H9 (cell line): ENCODE data around the gene CCDC88C. TPM values are rescaled to one million over a fixed set of nuclear protein-coding genes. Genes with fewer than 3 reads are reported as not detected.

Experiments used
- DNase-seq: peaks from one replicate; pipeline ENCODE4 v3.0.0-alpha.2; 2017
- H2AFZ ChIP-seq: one replicate; pipeline ENCODE4 v1.6.1; 2013; ENCODE audit warnings: mild to moderate bottlenecking, low read length, control low read depth, moderate library complexity
- H2AK5ac ChIP-seq: 2 replicates; pipeline ENCODE4 v1.6.1; 2013; ENCODE audit warnings: low read length, control low read depth, mixed read lengths; ENCODE audit not compliant: insufficient read length
- H2BK120ac ChIP-seq: one replicate; pipeline ENCODE4 v1.6.1; 2013; ENCODE audit warnings: low read depth, mild to moderate bottlenecking, low read length, control low read depth, inconsistent platforms; ENCODE audit not compliant: poor library complexity, severe bottlenecking
- H2BK12ac ChIP-seq: 2 replicates; pipeline ENCODE4 v1.6.1; 2013; ENCODE audit warnings: low read length, control low read depth, mixed read lengths, low read depth; ENCODE audit not compliant: insufficient read length
- H2BK15ac ChIP-seq: 2 replicates; pipeline ENCODE4 v1.6.1; 2013; ENCODE audit warnings: low read depth, low read length, control low read depth
- H2BK20ac ChIP-seq: one replicate; pipeline ENCODE4 v1.6.1; 2013; ENCODE audit warnings: low read depth, mild to moderate bottlenecking, low read length, control low read depth, inconsistent platforms; ENCODE audit not compliant: poor library complexity, severe bottlenecking
- H2BK5ac ChIP-seq: 2 replicates; pipeline ENCODE4 v1.6.1; 2013; ENCODE audit warnings: low read length, control low read depth, mixed read lengths; ENCODE audit not compliant: insufficient read length
- H3K14ac ChIP-seq: 2 replicates; pipeline ENCODE4 v1.6.1; 2013; ENCODE audit warnings: low read length, control low read depth; ENCODE audit not compliant: insufficient read depth
- H3K18ac ChIP-seq: 2 replicates; pipeline ENCODE4 v1.6.1; 2013; ENCODE audit warnings: low read depth, mild to moderate bottlenecking, mixed read lengths, low read length, control low read depth; ENCODE audit not compliant: insufficient read length
- H3K23ac ChIP-seq: 2 replicates; pipeline ENCODE4 v1.6.1; 2013; ENCODE audit warnings: low read length, control low read depth, mixed read lengths, low read depth; ENCODE audit not compliant: insufficient read length
- H3K23me2 ChIP-seq: 2 replicates; pipeline ENCODE4 v1.6.1; 2013; ENCODE audit warnings: low read depth, mild to moderate bottlenecking, mixed read lengths, low read length, control low read depth; ENCODE audit not compliant: insufficient read length, poor library complexity, severe bottlenecking
- H3K27ac ChIP-seq: 2 replicates; pipeline ENCODE4 v1.5.1; 2013; ENCODE audit warnings: low read length, control low read depth, mixed read lengths, low read depth; ENCODE audit not compliant: insufficient read length
- H3K27me3 ChIP-seq: 2 replicates; pipeline ENCODE4 v1.6.1; 2013; ENCODE audit warnings: low read length, control low read depth, inconsistent platforms; ENCODE audit not compliant: insufficient read depth
- H3K4ac ChIP-seq: 2 replicates; pipeline ENCODE4 v1.6.1; 2013; ENCODE audit warnings: low read depth, mild to moderate bottlenecking, control low read depth, inconsistent platforms, low read length, moderate library complexity
- H3K4me1 ChIP-seq: 2 replicates; pipeline ENCODE4 v1.6.1; 2013; ENCODE audit warnings: low read length, control low read depth, inconsistent platforms; ENCODE audit not compliant: insufficient read depth
- H3K4me2 ChIP-seq: 2 replicates; pipeline ENCODE4 v1.6.1; 2013; ENCODE audit warnings: low read length, control low read depth, mixed read lengths; ENCODE audit not compliant: insufficient read length, insufficient read depth
- H3K56ac ChIP-seq: 2 replicates; pipeline ENCODE4 v1.6.1; 2013; ENCODE audit warnings: low read depth, mild to moderate bottlenecking, mixed read lengths, low read length, control low read depth; ENCODE audit not compliant: insufficient read length
- H3K79me1 ChIP-seq: 2 replicates; pipeline ENCODE4 v1.6.1; 2013; ENCODE audit warnings: low read depth, mild to moderate bottlenecking, moderate library complexity, low read length, control low read depth, inconsistent platforms; ENCODE audit not compliant: insufficient read depth, poor library complexity, severe bottlenecking
- H3K79me2 ChIP-seq: 2 replicates; pipeline ENCODE4 v1.6.1; 2013; ENCODE audit warnings: low read length, control low read depth, inconsistent platforms; ENCODE audit not compliant: insufficient read depth
- H3K9ac ChIP-seq: 2 replicates; pipeline ENCODE4 v1.6.1; 2013; ENCODE audit warnings: low read length, control low read depth, mixed read lengths; ENCODE audit not compliant: insufficient read length; ENCODE audit errors: extremely low read depth
- H3K9me3 ChIP-seq: one replicate; pipeline ENCODE4 v1.6.1; 2013; ENCODE audit warnings: low read depth, low read length, inconsistent platforms; ENCODE audit not compliant: control insufficient read depth
- H3T11ph ChIP-seq: one replicate; pipeline ENCODE4 v1.6.1; 2013; ENCODE audit warnings: mild to moderate bottlenecking, low read length, control low read depth, inconsistent platforms
- H4K20me1 ChIP-seq: one replicate; pipeline ENCODE4 v1.6.1; 2013; ENCODE audit not compliant: control insufficient read depth, insufficient read length, insufficient read depth
- H4K5ac ChIP-seq: 2 replicates; pipeline ENCODE4 v1.6.1; 2013; ENCODE audit warnings: low read depth, mild to moderate bottlenecking, mixed read lengths, low read length, control low read depth; ENCODE audit not compliant: insufficient read length
- H4K8ac ChIP-seq: replicated peaks from 2 replicates; pipeline ENCODE4 v1.6.1; 2013; ENCODE audit warnings: low read length, control low read depth, mixed read lengths, low read depth; ENCODE audit not compliant: insufficient read length
- H4K91ac ChIP-seq: 2 replicates; pipeline ENCODE4 v1.6.1; 2013; ENCODE audit warnings: low read depth, mild to moderate bottlenecking, moderate library complexity, mixed read lengths, low read length, control low read depth; ENCODE audit not compliant: insufficient read length
- H3K27ac Mint-ChIP-seq, 3 experiments: 2 replicates in 2 of 3; 3 replicates in 1 of 3; pipeline ENCODE4 v1.8.0; 2020 to 2021; ENCODE audit warnings: mixed read lengths in 3 of 3, mild to moderate bottlenecking in 1 of 3, moderate library complexity in 1 of 3
- H3K27me3 Mint-ChIP-seq: 2 replicates; pipeline ENCODE4 v1.8.0; 2021; ENCODE audit warnings: low read depth, mild to moderate bottlenecking, moderate library complexity, mixed read lengths
- H3K36me3 Mint-ChIP-seq, 3 experiments: 2 replicates in 2 of 3; 3 replicates in 1 of 3; pipeline ENCODE4 v1.8.0; 2020 to 2021; ENCODE audit warnings: low read depth in 3 of 3, mixed read lengths in 3 of 3; ENCODE audit not compliant: insufficient read depth in 1 of 3
- H3K4me1 Mint-ChIP-seq, 2 experiments: 2 replicates each; pipeline ENCODE4 v1.8.0; 2020; ENCODE audit warnings: mixed read lengths in 2 of 2
- H3K4me3 Mint-ChIP-seq, 2 experiments: 2 replicates in 1 of 2; 3 replicates in 1 of 2; pipeline ENCODE4 v1.8.0; 2020 to 2021; ENCODE audit warnings: mild to moderate bottlenecking in 2 of 2, mixed read lengths in 2 of 2, moderate library complexity in 1 of 2
- H3K9me3 Mint-ChIP-seq, 2 experiments: 2 replicates in 1 of 2; 3 replicates in 1 of 2; pipeline ENCODE4 v1.8.0; 2020; ENCODE audit warnings: mild to moderate bottlenecking in 2 of 2, mixed read lengths in 2 of 2, moderate library complexity in 1 of 2
- CTCF ChIP-seq: fragments of 200-600 bp; sonication (generic); conservative IDR thresholded peaks from 3 replicates; pipeline ENCODE4 v1.8.0; 2021; ENCODE audit warnings: antibody characterized with exemption, mild to moderate bottlenecking
- WGBS: extraction: QIAGEN DNeasy Blood & Tissue Kit; methylation state at CpG from one replicate; pipeline ENCODE4 v1.1.7; 2013; ENCODE audit warnings: missing lambda C conversion rate, low lambda C conversion rate, mixed read lengths; ENCODE audit not compliant: insufficient read length; ENCODE audit errors: extremely low coverage; 5-methylcytosine and 5-hydroxymethylcytosine counted together
- total RNA-seq: library from RNA; stranded (reverse); gene quantifications from 2 replicates; pipeline ENCODE4 v1.2.1, GENCODE V29; 2021

Gene CCDC88C
- total RNA-seq, 1 experiment from 2014 or later = 52.4 TPM

DNA sequence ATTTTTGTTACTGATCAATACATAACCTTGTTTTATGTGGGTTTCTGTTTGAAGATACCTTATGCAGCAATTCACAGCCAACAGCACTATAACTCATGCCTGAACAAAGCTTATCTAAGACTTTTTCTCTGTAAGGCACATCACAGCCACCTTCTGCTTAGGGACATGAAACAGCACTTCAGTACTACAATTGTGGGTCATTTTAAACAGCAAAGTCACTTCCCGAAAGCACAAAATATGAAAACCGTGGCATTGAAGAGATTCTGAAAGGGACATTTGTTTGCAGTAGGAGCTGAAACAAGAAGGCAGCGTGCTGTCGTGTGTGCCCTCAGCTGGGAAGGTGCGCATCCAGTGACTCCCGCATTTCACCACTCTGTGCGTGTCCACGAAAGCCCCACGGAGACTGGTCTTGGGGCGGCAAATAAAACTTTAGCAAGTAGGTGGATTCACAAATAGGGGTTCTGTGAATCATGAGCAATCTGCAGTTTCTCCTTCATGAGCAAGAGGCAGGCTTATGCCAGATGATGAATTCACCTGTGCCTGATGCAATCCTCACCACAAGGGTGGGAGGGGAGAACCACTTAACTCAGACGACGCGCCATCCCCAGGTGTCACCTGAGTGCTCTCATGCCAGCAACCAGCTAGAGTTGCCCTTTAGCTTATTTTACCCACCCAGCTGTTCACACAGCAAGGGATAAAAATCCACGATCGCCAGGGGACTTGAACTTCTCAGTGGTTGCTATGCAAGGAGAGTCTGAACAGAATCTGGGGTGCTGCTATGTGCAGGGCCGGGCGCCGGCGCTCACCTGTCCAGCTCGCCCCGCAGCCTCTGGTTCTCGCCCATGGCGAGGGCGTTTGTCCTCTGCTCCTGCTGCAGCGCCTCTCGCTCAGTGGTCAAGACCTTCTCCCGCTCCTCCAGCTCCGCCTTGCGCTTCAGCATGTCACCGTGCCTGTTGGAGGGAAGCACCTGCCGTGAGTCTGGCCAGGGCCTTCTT lies 118.2 kb downstream of the CCDC88C start:
- H3K23ac ChIP-seq = no peak overlapping the region
- H2AFZ ChIP-seq = no peak overlapping the region
- H3K4me1 ChIP-seq = no peaks in the 10 kb centered on the region
- WGBS = no CpG with 5 or more reads among the region's 31 CpGs
- H2BK15ac ChIP-seq = no peak overlapping the region
- H2BK120ac ChIP-seq = no peak overlapping the region
- no peak overlapping the region for H3K4me2 ChIP-seq
- H3K27me3 ChIP-seq = no peaks in the 10 kb centered on the region
- H3K36me3 Mint-ChIP-seq = peaks cover 26 to 72% (median 52%) of the 10 kb centered on the region in 3 experiments; a peak in 6 of 7 replicates
- H3K23me2 ChIP-seq = no peaks in the 10 kb centered on the region
- H3K9me3 ChIP-seq = no peaks in the 10 kb centered on the region
- H2BK20ac ChIP-seq = no peak overlapping the region
- H3K79me1 ChIP-seq = no peaks in the 10 kb centered on the region
- no peaks in the 10 kb centered on the region for H3K79me2 ChIP-seq
- no peak overlapping the region for H3K18ac ChIP-seq
- no peaks in the 10 kb centered on the region for H4K20me1 ChIP-seq
- no peak overlapping the region for H3K56ac ChIP-seq
- no peaks in the 10 kb centered on the region for H3K9me3 Mint-ChIP-seq
- peaks cover 8 to 15% of the 10 kb centered on the region in 2 experiments for H3K4me1 Mint-ChIP-seq
- H3T11ph ChIP-seq = no peak overlapping the region
- H3K14ac ChIP-seq = no peak overlapping the region
- no peak overlapping the region for H2BK12ac ChIP-seq
- H4K8ac ChIP-seq = no peak overlapping the region
- no peak overlapping the region for H3K27ac ChIP-seq
- H4K5ac ChIP-seq = no peak overlapping the region
- no peaks in the 10 kb centered on the region for H3K27me3 Mint-ChIP-seq
- no peak overlapping the region for H3K4ac ChIP-seq
- no peak overlapping the region for H3K9ac ChIP-seq
- H3K27ac Mint-ChIP-seq = peak overlapping the region; percentile 27 to 76 (median 69); a peak in 4 of 7 replicates
- DNase-seq = no peak
- H2AK5ac ChIP-seq = no peak overlapping the region
- H4K91ac ChIP-seq = no peak overlapping the region
- H3K4me3 Mint-ChIP-seq = no peak overlapping the region
- no peak for TF ChIP-seq CTCF
- H2BK5ac ChIP-seq = no peak overlapping the region
